ENCODE data around the gene TMEM126A.

Gene TMEM126A

DNA sequence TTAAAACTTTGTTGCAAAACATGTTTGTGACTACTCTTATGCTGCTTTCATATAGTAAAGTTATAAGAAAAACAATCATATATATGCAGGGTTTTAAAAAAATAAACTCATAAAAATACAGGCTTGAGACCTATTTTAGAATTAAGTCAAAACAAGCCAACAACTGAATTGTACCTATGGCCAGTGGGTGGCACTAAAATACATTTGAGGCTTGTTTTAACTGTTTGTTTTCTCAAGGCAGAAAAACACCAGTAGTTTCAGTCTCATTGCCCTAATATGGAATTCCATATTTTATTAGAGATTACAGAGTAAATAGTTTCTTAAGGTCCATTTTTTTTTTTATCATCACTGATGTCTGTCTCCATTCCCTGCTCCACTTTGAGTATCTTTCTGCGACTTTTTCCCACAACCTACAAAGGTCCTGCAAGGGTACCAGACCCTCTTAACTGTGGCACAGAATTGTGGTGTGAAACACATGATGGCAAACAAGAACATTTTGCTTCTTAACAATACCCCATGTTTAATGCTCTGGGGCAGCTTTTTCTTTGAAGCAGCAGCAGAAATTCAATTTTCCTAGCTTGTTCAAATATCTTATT is 46.7 kb downstream of the TMEM126A start:
- peak in 3 of 56 donors; percentile 0 to 8 (median 0) for DNase-seq

GRCh38 chr11:85695546-85695945 is 47.8 kb downstream of the TMEM126A start:
- DNase-seq = no peak

DNA sequence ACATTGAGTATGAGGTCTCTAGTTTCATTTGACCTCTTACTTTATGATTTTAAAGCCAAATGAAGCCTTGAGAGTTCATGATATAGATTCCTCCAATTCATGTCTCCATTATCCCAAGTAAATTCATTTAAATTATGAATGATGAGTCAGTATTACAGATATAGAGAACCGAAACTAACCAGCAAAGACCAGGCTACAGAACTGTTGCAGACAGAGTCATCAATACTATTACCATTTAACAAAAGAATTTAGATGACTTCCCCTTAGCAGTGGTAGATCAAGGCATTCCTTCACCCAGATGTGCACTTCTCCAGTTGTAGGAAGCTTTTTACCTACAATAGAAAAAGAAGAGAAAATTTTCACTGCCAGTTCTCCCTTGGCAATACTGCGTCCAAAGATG is 50.0 kb downstream of the TMEM126A start:
- DNase-seq = no peak

DNA sequence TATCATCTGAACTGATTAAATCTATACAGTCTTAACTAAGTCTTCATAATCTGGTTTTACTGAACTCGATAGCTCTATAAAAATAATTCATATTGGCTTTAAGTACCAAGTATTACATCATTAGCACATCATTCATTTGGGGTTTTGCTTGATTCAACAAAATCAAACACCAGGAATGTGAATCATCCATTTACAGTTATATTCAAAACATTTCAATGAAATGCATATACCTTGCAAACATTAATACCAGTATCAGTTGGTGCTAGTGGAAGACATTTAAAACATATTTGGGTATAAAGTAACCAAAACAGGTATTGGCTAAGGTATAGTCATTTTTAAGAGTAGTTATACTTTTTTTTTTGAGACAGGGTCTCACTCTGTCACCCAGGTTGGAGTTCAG is 50.4 kb downstream of the TMEM126A start:
- DNase-seq = no peak

- no peak for DNase-seq
Measured at GRCh38 chr11:85699957-85700741, 52.4 kb downstream of the TMEM126A start.

DNA sequence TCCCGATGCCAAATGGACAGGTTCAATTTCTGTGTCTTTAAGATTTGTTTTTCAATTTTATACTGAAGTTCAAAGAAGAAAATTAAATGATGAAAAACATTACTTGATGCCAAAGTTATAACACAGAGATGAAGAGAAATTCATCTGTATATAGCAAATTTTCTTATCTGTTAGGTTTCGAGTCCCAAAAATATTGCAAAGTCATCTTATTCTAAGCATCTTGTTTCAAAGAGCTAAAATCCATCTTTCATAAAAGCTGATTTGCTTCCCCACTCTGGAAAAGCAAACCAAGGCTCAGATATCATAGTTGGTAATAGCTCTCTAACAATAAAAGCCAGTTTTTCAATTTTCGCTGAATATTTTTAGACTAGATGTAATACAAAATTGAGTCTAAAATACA is 57.2 kb downstream of the TMEM126A start:
- DNase-seq = no peak

DNA sequence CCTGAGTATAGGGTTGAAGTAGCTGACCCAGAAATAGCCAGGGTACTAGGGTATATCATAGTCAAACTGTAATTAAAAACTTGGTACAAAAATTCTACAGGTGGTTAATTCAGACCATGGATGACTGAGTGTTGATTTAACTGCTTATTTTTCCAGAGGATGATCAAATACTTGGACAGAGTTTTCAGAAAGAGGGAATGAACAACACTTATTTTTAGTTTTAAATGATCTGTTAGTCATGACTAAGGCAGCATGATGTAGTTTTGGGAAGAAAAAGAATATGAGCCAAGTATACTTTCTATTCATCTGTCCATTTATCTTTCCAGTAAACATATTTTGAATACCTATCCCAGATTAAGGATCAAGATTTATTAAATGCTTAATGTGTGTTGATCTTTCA is 58.0 kb downstream of the TMEM126A start:
- no peak for DNase-seq

Data from nucleus accumbens (tissue), 56 donors.